GM23338 (cell line): ENCODE measurements around the gene SLC12A5. TPM values are rescaled to one million over a fixed set of nuclear protein-coding genes. Genes with fewer than 3 reads are reported as not detected.

Source experiments
- ATAC-seq: fragments of 200-7000 bp; cut with Tn5 transposase; 3 replicates; pipeline ENCODE4 v1.9.1; 2020
- DNase-seq: peaks from one replicate; pipeline ENCODE4 v3.0.0-alpha.2; 2015; ENCODE audit warnings: low spot score
- H2AFZ ChIP-seq: fragments of 200-600 bp; sonication (generic); 2 replicates; pipeline ENCODE4 v1.8.0; 2016; ENCODE audit warnings: antibody characterized with exemption, mild to moderate bottlenecking, moderate library complexity
- H3F3A ChIP-seq: fragments of 200-600 bp; sonication (generic); replicated peaks from 2 replicates; pipeline ENCODE4 v1.8.0; 2017; ENCODE audit warnings: antibody characterized with exemption, mixed run types, low read depth
- H3K27ac ChIP-seq: fragments of 200-600 bp; sonication (generic); 2 replicates; pipeline ENCODE4 v1.6.1; 2016; ENCODE audit warnings: low read depth
- H3K27me3 ChIP-seq: fragments of 200-600 bp; sonication (generic); 2 replicates; pipeline ENCODE4 v1.8.0; 2016; ENCODE audit warnings: mild to moderate bottlenecking, mixed run types, moderate library complexity; ENCODE audit not compliant: insufficient read depth
- H3K36me3 ChIP-seq: fragments of 200-600 bp; sonication (generic); 2 replicates; pipeline ENCODE4 v1.8.0; 2016; ENCODE audit warnings: mild to moderate bottlenecking; ENCODE audit not compliant: insufficient read depth
- H3K4me1 ChIP-seq: fragments of 200-600 bp; sonication (generic); 2 replicates; pipeline ENCODE4 v1.8.0; 2016; ENCODE audit warnings: mild to moderate bottlenecking, moderate library complexity; ENCODE audit not compliant: insufficient read depth
- H3K4me2 ChIP-seq: fragments of 200-600 bp; sonication (generic); 2 replicates; pipeline ENCODE4 v1.7.1; 2017; ENCODE audit warnings: mixed run types
- H3K4me3 ChIP-seq: fragments of 200-600 bp; sonication (generic); 2 replicates; pipeline ENCODE4 v1.6.1; 2016; ENCODE audit warnings: mixed run types
- H3K79me2 ChIP-seq: fragments of 200-600 bp; sonication (generic); replicated peaks from 2 replicates; pipeline ENCODE4 v1.8.0; 2017; ENCODE audit warnings: mild to moderate bottlenecking; ENCODE audit not compliant: insufficient read depth
- H3K9me2 ChIP-seq: fragments of 200-600 bp; sonication (generic); 2 replicates; pipeline ENCODE4 v1.8.0; 2017; ENCODE audit not compliant: insufficient read depth
- H4K20me1 ChIP-seq: fragments of 200-600 bp; sonication (generic); replicated peaks from 2 replicates; pipeline ENCODE4 v1.8.0; 2017; ENCODE audit warnings: mild to moderate bottlenecking; ENCODE audit not compliant: insufficient read depth
- H3K27ac Mint-ChIP-seq: 2 replicates; pipeline ENCODE4 v1.8.0; 2020; ENCODE audit warnings: inconsistent platforms, mild to moderate bottlenecking, moderate library complexity, mixed read lengths
- H3K27me3 Mint-ChIP-seq: 3 replicates; pipeline ENCODE4 v1.8.0; 2022; ENCODE audit warnings: low read depth, mild to moderate bottlenecking, moderate library complexity, mixed read lengths, inconsistent platforms; ENCODE audit not compliant: insufficient read depth, poor library complexity
- H3K36me3 Mint-ChIP-seq: 3 replicates; pipeline ENCODE4 v1.8.0; 2021; ENCODE audit warnings: low read depth, mild to moderate bottlenecking, inconsistent platforms, moderate library complexity, mixed read lengths
- H3K4me1 Mint-ChIP-seq: 3 replicates; pipeline ENCODE4 v1.8.0; 2020; ENCODE audit warnings: mild to moderate bottlenecking, inconsistent platforms, mixed read lengths
- H3K4me3 Mint-ChIP-seq: 3 replicates; pipeline ENCODE4 v1.8.0; 2021; ENCODE audit warnings: moderate library complexity, mild to moderate bottlenecking, inconsistent platforms, mixed read lengths
- H3K9me3 Mint-ChIP-seq: 3 replicates; pipeline ENCODE4 v1.8.0; 2020; ENCODE audit warnings: moderate library complexity, mild to moderate bottlenecking, inconsistent platforms, mixed read lengths
- CREB1 ChIP-seq: fragments of 250-450 bp; sonication (Bioruptor Pico); IDR thresholded peaks from 2 replicates; pipeline ENCODE4 v1.5.0; 2020; ENCODE audit warnings: low read depth, mild to moderate bottlenecking, moderate library complexity
- EZH2 ChIP-seq: fragments of 200-600 bp; sonication (generic); IDR thresholded peaks from one replicate; pipeline ENCODE4 v1.8.0; 2017; ENCODE audit warnings: antibody characterized with exemption, mild to moderate bottlenecking, low read depth; ENCODE audit not compliant: unreplicated experiment
- EZH2phosphoT487 ChIP-seq: fragments of 200-600 bp; sonication (generic); IDR thresholded peaks from one replicate; pipeline ENCODE4 v1.8.1; 2018; ENCODE audit warnings: antibody characterized with exemption; ENCODE audit not compliant: unreplicated experiment
- JUNB ChIP-seq: IDR thresholded peaks from one replicate; pipeline ENCODE4 v1.6.1; 2016; ENCODE audit warnings: antibody characterized with exemption; ENCODE audit not compliant: unreplicated experiment
- NANOG ChIP-seq: IDR thresholded peaks from 2 replicates; pipeline ENCODE4 v1.6.1; 2016; ENCODE audit warnings: antibody characterized with exemption, borderline replicate concordance
- STAT1 ChIP-seq: IDR thresholded peaks from one replicate; pipeline ENCODE4 v1.6.1; 2016; ENCODE audit warnings: antibody characterized with exemption; ENCODE audit not compliant: unreplicated experiment
- ZNF331 ChIP-seq: fragments of 250-450 bp; sonication (Bioruptor Pico); IDR thresholded peaks from 2 replicates; pipeline ENCODE4 v1.5.0; 2020; ENCODE audit warnings: low read depth, mild to moderate bottlenecking, moderate library complexity
- polyA plus RNA-seq: library from polyadenylated mRNA; unstranded; fragments of >200 nt; fragmentation: Nextera tagmentation; extraction: Ambion mirVana; gene quantifications from 2 replicates; pipeline ENCODE4 v1.2.1, GENCODE V29; 2016
- total RNA-seq: library from RNA; depleted of rRNA; stranded (reverse); fragments of >200 nt; shearing (Covaris generic); gene quantifications from 2 replicates; pipeline ENCODE4 v1.2.3, GENCODE V29; 2014
- TF ChIP-seq, protein P1 (sequence below): IDR thresholded peaks from one replicate; pipeline ENCODE4 v1.6.1; 2018; ENCODE audit warnings: antibody characterized with exemption; ENCODE audit not compliant: unreplicated experiment
- TF ChIP-seq, protein P2 (sequence below): IDR thresholded peaks from 2 replicates; pipeline ENCODE4 v1.6.1; 2016; ENCODE audit warnings: antibody characterized with exemption
- TF ChIP-seq, protein P3 (sequence below), 2 experiments: fragments of 200-600 bp in 1 of 2; sonication (generic) in 1 of 2; conservative IDR thresholded peaks; 2 replicates each; pipeline versions ENCODE4 v1.5.1 to v1.6.1; 2016 to 2017; ENCODE audit warnings: antibody characterized with exemption in 2 of 2, low read depth in 2 of 2, mild to moderate bottlenecking in 2 of 2, moderate library complexity in 1 of 2

SLC12A5 gene
- total and polyA plus RNA-seq, 2 experiments from 2014 or later, result 3.5 to 8.4 TPM

- Histone ChIP-seq H3K27ac (no peak overlapping the region), H3K4me3 (no peak overlapping the region), H3K27me3 (peaks cover 9% of the 10 kb centered on the region; the same call in 1 of the 2 replicates), H3K79me2 (no peaks in the 10 kb centered on the region), H3K36me3 (no peaks in the 10 kb centered on the region), H3F3A (no peaks in the 10 kb centered on the region), H2AFZ (no peak overlapping the region), H3K9me2 (no peaks in the 10 kb centered on the region), H4K20me1 (no peaks in the 10 kb centered on the region; the same call in 1 of the 2 replicates), H3K4me2 (no peak overlapping the region), H3K4me1 (no peaks in the 10 kb centered on the region)
- Mint-ChIP-seq H3K4me3 (no peak overlapping the region), H3K36me3 (no peaks in the 10 kb centered on the region; the same call in 2 of the 3 replicates), H3K27ac (no peak overlapping the region), H3K9me3 (no peaks in the 10 kb centered on the region), H3K4me1 (peaks cover 9% of the 10 kb centered on the region), H3K27me3 (peaks cover 16% of the 10 kb centered on the region)
- no peak for TF ChIP-seq NANOG
- no peak for TF ChIP-seq EZH2phosphoT487
- TF ChIP-seq, protein P1, sequence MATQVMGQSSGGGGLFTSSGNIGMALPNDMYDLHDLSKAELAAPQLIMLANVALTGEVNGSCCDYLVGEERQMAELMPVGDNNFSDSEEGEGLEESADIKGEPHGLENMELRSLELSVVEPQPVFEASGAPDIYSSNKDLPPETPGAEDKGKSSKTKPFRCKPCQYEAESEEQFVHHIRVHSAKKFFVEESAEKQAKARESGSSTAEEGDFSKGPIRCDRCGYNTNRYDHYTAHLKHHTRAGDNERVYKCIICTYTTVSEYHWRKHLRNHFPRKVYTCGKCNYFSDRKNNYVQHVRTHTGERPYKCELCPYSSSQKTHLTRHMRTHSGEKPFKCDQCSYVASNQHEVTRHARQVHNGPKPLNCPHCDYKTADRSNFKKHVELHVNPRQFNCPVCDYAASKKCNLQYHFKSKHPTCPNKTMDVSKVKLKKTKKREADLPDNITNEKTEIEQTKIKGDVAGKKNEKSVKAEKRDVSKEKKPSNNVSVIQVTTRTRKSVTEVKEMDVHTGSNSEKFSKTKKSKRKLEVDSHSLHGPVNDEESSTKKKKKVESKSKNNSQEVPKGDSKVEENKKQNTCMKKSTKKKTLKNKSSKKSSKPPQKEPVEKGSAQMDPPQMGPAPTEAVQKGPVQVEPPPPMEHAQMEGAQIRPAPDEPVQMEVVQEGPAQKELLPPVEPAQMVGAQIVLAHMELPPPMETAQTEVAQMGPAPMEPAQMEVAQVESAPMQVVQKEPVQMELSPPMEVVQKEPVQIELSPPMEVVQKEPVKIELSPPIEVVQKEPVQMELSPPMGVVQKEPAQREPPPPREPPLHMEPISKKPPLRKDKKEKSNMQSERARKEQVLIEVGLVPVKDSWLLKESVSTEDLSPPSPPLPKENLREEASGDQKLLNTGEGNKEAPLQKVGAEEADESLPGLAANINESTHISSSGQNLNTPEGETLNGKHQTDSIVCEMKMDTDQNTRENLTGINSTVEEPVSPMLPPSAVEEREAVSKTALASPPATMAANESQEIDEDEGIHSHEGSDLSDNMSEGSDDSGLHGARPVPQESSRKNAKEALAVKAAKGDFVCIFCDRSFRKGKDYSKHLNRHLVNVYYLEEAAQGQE, result no peak
- no peak for TF ChIP-seq ZNF331 (CRISPR knock-in tag)
- TF ChIP-seq JUNB, result no peak
- no peak for TF ChIP-seq STAT1
- TF ChIP-seq CREB1 (CRISPR knock-in tag), result no peak
- TF ChIP-seq, protein P2, sequence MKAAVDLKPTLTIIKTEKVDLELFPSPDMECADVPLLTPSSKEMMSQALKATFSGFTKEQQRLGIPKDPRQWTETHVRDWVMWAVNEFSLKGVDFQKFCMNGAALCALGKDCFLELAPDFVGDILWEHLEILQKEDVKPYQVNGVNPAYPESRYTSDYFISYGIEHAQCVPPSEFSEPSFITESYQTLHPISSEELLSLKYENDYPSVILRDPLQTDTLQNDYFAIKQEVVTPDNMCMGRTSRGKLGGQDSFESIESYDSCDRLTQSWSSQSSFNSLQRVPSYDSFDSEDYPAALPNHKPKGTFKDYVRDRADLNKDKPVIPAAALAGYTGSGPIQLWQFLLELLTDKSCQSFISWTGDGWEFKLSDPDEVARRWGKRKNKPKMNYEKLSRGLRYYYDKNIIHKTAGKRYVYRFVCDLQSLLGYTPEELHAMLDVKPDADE, result no peak
- TF ChIP-seq, protein P3, sequence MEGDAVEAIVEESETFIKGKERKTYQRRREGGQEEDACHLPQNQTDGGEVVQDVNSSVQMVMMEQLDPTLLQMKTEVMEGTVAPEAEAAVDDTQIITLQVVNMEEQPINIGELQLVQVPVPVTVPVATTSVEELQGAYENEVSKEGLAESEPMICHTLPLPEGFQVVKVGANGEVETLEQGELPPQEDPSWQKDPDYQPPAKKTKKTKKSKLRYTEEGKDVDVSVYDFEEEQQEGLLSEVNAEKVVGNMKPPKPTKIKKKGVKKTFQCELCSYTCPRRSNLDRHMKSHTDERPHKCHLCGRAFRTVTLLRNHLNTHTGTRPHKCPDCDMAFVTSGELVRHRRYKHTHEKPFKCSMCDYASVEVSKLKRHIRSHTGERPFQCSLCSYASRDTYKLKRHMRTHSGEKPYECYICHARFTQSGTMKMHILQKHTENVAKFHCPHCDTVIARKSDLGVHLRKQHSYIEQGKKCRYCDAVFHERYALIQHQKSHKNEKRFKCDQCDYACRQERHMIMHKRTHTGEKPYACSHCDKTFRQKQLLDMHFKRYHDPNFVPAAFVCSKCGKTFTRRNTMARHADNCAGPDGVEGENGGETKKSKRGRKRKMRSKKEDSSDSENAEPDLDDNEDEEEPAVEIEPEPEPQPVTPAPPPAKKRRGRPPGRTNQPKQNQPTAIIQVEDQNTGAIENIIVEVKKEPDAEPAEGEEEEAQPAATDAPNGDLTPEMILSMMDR (conservative IDR thresholded peaks at IDR 0.05; ENCODE audit: low read depth in 2 of 2), result no peak
- TF ChIP-seq EZH2, result no peak
- no peak for ATAC-seq
- no peak for DNase-seq
Observed at GRCh38 chr20:46044896-46045295, 15.9 kb downstream of the SLC12A5 start.
